ENCODE measurements around the gene ANKRD22. TPM values are rescaled to one million over a fixed set of nuclear protein-coding genes. Genes with fewer than 3 reads are reported as not detected.

The ANKRD22 gene
- polyA plus RNA-seq, 1 donor (not counting 4 experiments of a cell fraction or from before 2014, with no cell fraction given): 4.4 TPM

- DNase-seq (ENCODE audit: low read depth, low spot score) (no peak), FAIRE-seq (no peak)
- Histone ChIP-seq H3K27me3 (ENCODE audit: control insufficient read depth, extremely low read depth, insufficient read depth, low read length) (no peaks in the 10 kb centered on the region), H3K27ac (ENCODE audit: control insufficient read depth, insufficient read depth, low read length) (no peak overlapping the region), H3K79me2 (ENCODE audit: control insufficient read depth, insufficient read depth, low read length) (no peaks in the 10 kb centered on the region), H3K4me2 (ENCODE audit: control insufficient read depth, extremely low read depth, insufficient read depth, low read depth, low read length) (no peak overlapping the region), H3K4me1 (ENCODE audit: control insufficient read depth, extremely low read depth, insufficient read depth, low read length) (peaks cover 4% of the 10 kb centered on the region), H3K9me3 (ENCODE audit: control insufficient read depth, low read depth, low read length) (no peaks in the 10 kb centered on the region), H4K20me1 (ENCODE audit: control insufficient read depth, extremely low read depth, insufficient read depth, low read length) (no peaks in the 10 kb centered on the region), H3K9ac (ENCODE audit: control insufficient read depth, extremely low read depth, insufficient read depth, low read length) (no peak overlapping the region), H3K9me1 (ENCODE audit: control insufficient read depth, extremely low read depth, insufficient read depth, low read length) (no peaks in the 10 kb centered on the region), H3K36me3 (ENCODE audit: control insufficient read depth in 2 of 2, extremely low read depth in 1 of 2, insufficient read depth in 2 of 2, low read length in 2 of 2) (peaks cover 0 to 5% of the 10 kb centered on the region in 2 experiments), H2AFZ (ENCODE audit: control insufficient read depth, low read length) (no peak overlapping the region), H3K4me3 (ENCODE audit: control insufficient read depth in 2 of 3, extremely low read depth in 1 of 3, insufficient read depth in 2 of 3, low read depth in 1 of 3, low read length in 3 of 3) (no peak overlapping the region)
- TF ChIP-seq CTCF (optimal IDR thresholded peaks at IDR 0.05 in 1 of 3, IDR thresholded peaks at IDR 0.05 in 1 of 3, conservative IDR thresholded peaks at IDR 0.05 in 1 of 3; ENCODE audit: extremely low read depth in 1 of 3, insufficient read depth in 2 of 3, low read length in 3 of 3) (no peak), EZH2 (IDR thresholded peaks at IDR 0.05; ENCODE audit: low read length) (no peak)
- dilution Hi-C loops (cut with MboI; ENCODE audit: extremely low pct_ligation_motif_present, low sequenced_read_pairs): no loop called here
Observed at GRCh38 chr10:88898727-88899126, 47.1 kb upstream of the ANKRD22 start.

GRCh38 chr10:88896994-88897853 lies 45.6 kb upstream of the ANKRD22 start:
- H3K36me3 ChIP-seq (ENCODE audit: control insufficient read depth in 2 of 2, extremely low read depth in 1 of 2, insufficient read depth in 2 of 2, low read length in 2 of 2): peaks cover 0 to 3% of the 10 kb centered on the region in 2 experiments
- H3K27me3 ChIP-seq (ENCODE audit: control insufficient read depth, extremely low read depth, insufficient read depth, low read length): no peaks in the 10 kb centered on the region
- no peak overlapping the region for H3K9ac ChIP-seq (ENCODE audit: control insufficient read depth, extremely low read depth, insufficient read depth, low read length)
- FAIRE-seq (no peak), DNase-seq (ENCODE audit: low read depth, low spot score) (no peak)
- H3K79me2 ChIP-seq (ENCODE audit: control insufficient read depth, insufficient read depth, low read length): no peaks in the 10 kb centered on the region
- H3K4me2 ChIP-seq (ENCODE audit: control insufficient read depth, extremely low read depth, insufficient read depth, low read depth, low read length): no peak overlapping the region
- dilution Hi-C loops (cut with MboI; ENCODE audit: extremely low pct_ligation_motif_present, low sequenced_read_pairs): no loop called here
- no peaks in the 10 kb centered on the region for H4K20me1 ChIP-seq (ENCODE audit: control insufficient read depth, extremely low read depth, insufficient read depth, low read length)
- H3K9me3 ChIP-seq (ENCODE audit: control insufficient read depth, low read depth, low read length): no peaks in the 10 kb centered on the region
- H3K27ac ChIP-seq (ENCODE audit: control insufficient read depth, insufficient read depth, low read length): no peak overlapping the region
- TF ChIP-seq EZH2 (IDR thresholded peaks at IDR 0.05; ENCODE audit: low read length): no peak
- TF ChIP-seq CTCF (optimal IDR thresholded peaks at IDR 0.05 in 1 of 3, IDR thresholded peaks at IDR 0.05 in 1 of 3, conservative IDR thresholded peaks at IDR 0.05 in 1 of 3; ENCODE audit: extremely low read depth in 1 of 3, insufficient read depth in 2 of 3, low read length in 3 of 3): no peak
- no peak overlapping the region for H2AFZ ChIP-seq (ENCODE audit: control insufficient read depth, low read length)
- H3K4me3 ChIP-seq (ENCODE audit: control insufficient read depth in 2 of 3, extremely low read depth in 1 of 3, insufficient read depth in 2 of 3, low read depth in 1 of 3, low read length in 3 of 3): no peak overlapping the region
- H3K4me1 ChIP-seq (ENCODE audit: control insufficient read depth, extremely low read depth, insufficient read depth, low read length): peaks cover 10% of the 10 kb centered on the region
- no peaks in the 10 kb centered on the region for H3K9me1 ChIP-seq (ENCODE audit: control insufficient read depth, extremely low read depth, insufficient read depth, low read length)

Data from keratinocyte (primary cell).